IMR-90 (cell line): ENCODE measurements around the gene BOD1.

Experiments used
- BHLHE40 ChIP-seq: fragments of 150-350 bp; IDR thresholded peaks from 2 replicates; pipeline ENCODE4 v1.6.1; 2016; ENCODE audit warnings: mild to moderate bottlenecking, low read depth, low read length
- CTCF ChIP-seq: conservative IDR thresholded peaks from 2 replicates; pipeline ENCODE4 v1.5.1; 2012; ENCODE audit warnings: mild to moderate bottlenecking, low read depth, low read length, improper control_type of control experiment
- POLR2A ChIP-seq: IDR thresholded peaks from 2 replicates; pipeline ENCODE4 v1.6.1; 2012; ENCODE audit warnings: mild to moderate bottlenecking, low read depth, low read length
- RAD21 ChIP-seq: IDR thresholded peaks from 2 replicates; pipeline ENCODE4 v1.6.1; 2012; ENCODE audit warnings: low read length, improper control_type of control experiment
- SMC3 ChIP-seq: fragments of 150-350 bp; IDR thresholded peaks from 2 replicates; pipeline ENCODE4 v1.6.1; 2016; ENCODE audit warnings: low read depth, mild to moderate bottlenecking, antibody characterized with exemption, low read length, moderate library complexity

- TF ChIP-seq CTCF (no peak), SMC3 (no peak), POLR2A (no peak), BHLHE40 (no peak), RAD21 (no peak)
These were observed 48.3 kb downstream of the BOD1 start for GRCh38 chr5:173568128-173568527.
